HL-60 (cell line): Measurements from ENCODE around the gene RNF130.
"Not testable (repeated sequence)": the region's sequence is repeated elsewhere in the genome, so short reads cannot be mapped to it uniquely, and the experiment has no call there.

ENCODE experiments used
- DNase-seq, 2 experiments: peaks; one replicate each; pipeline ENCODE4 v3.0.0-alpha.2; 2010 to 2020; ENCODE audit warnings: low read depth in 1 of 2, low spot score in 1 of 2
- H3K27ac ChIP-seq: fragments of 250-450 bp; sonication (Bioruptor Pico); replicated peaks from 2 replicates; pipeline ENCODE4 v1.5.1; 2020; ENCODE audit warnings: mild to moderate bottlenecking, moderate library complexity
- H3K27me3 ChIP-seq: fragments of 250-450 bp; sonication (Bioruptor Pico); 2 replicates; pipeline ENCODE4 v1.5.1; 2021; ENCODE audit warnings: mild to moderate bottlenecking, moderate library complexity; ENCODE audit not compliant: insufficient read depth, poor library complexity, severe bottlenecking
- H3K4me3 ChIP-seq: replicated peaks from 2 replicates; pipeline ENCODE4 v1.5.1; 2011; ENCODE audit warnings: mild to moderate bottlenecking, control low read depth, low read length; ENCODE audit not compliant: insufficient read depth
- GABPA ChIP-seq: IDR thresholded peaks from 2 replicates; pipeline ENCODE4 v1.6.1; 2012; ENCODE audit warnings: low read depth
- POLR2AphosphoS5 ChIP-seq: IDR thresholded peaks from 2 replicates; pipeline ENCODE4 v1.6.1; 2012; ENCODE audit warnings: low read depth
- REST ChIP-seq: IDR thresholded peaks from 2 replicates; pipeline ENCODE4 v1.6.1; 2012; ENCODE audit warnings: low read depth; ENCODE audit not compliant: insufficient replicate concordance
- SPI1 ChIP-seq: IDR thresholded peaks from 2 replicates; pipeline ENCODE4 v1.6.1; 2012; ENCODE audit warnings: low read depth, mild to moderate bottlenecking, borderline replicate concordance
- TF ChIP-seq, protein P1 (sequence below): IDR thresholded peaks from one replicate; pipeline ENCODE4 v1.5.1; 2011; ENCODE audit warnings: low read length, control low read depth, inconsistent platforms; ENCODE audit not compliant: insufficient read depth

The RNF130 gene

GRCh38 chr5:180020176-180020575, 51.4 kb downstream of the RNF130 start:
- TF ChIP-seq GABPA (no peak), REST (no peak), POLR2AphosphoS5 (no peak), SPI1 (no peak)
- TF ChIP-seq, protein P1, sequence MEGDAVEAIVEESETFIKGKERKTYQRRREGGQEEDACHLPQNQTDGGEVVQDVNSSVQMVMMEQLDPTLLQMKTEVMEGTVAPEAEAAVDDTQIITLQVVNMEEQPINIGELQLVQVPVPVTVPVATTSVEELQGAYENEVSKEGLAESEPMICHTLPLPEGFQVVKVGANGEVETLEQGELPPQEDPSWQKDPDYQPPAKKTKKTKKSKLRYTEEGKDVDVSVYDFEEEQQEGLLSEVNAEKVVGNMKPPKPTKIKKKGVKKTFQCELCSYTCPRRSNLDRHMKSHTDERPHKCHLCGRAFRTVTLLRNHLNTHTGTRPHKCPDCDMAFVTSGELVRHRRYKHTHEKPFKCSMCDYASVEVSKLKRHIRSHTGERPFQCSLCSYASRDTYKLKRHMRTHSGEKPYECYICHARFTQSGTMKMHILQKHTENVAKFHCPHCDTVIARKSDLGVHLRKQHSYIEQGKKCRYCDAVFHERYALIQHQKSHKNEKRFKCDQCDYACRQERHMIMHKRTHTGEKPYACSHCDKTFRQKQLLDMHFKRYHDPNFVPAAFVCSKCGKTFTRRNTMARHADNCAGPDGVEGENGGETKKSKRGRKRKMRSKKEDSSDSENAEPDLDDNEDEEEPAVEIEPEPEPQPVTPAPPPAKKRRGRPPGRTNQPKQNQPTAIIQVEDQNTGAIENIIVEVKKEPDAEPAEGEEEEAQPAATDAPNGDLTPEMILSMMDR: no peak

DNA sequence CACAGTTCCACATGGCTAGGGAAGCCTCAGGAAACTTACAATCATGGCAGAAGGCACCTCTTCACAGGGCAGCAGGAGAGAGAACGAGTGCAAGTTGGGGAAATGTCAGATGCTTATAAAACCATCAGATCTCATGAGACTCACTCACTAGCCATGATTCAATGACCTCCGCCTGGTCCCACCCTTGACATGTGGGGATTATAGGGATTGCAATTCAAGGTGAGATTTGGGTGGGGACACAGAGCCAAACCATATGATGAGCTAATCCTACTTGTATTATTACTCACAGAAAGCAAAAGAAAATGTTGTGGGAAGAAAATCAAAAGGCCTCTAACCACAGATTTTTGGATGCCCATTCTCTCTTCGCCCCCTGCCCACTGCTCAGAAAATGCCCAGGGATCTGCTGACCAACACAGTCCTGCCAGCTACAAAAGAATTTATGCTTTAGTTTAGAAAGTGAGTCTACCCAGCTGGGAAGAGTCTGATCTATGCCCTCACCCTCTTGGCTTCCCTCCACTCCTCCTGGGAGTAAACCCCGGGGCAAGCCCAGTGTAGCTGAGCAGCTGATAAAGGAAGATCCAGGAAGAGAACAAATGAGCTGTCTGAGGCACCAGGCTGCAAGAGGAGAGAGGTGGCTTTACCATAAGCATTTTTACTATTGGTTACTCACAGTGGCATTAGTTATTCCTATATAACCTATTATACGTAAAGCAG, 53.1 kb downstream of the RNF130 start:
- Histone ChIP-seq H3K27ac (no peak overlapping the region), H3K4me3 (no peak overlapping the region), H3K27me3 (no peaks in the 10 kb centered on the region)
- TF ChIP-seq, protein P1: no peak
- no peak for TF ChIP-seq GABPA
- no peak for TF ChIP-seq REST
- no peak for TF ChIP-seq SPI1
- TF ChIP-seq POLR2AphosphoS5: no peak
- DNase-seq: no peak

More at GRCh38 chr5:180020176-180020575, 51.4 kb downstream of the RNF130 start:
- Histone ChIP-seq H3K4me3 (no peak overlapping the region), H3K27me3 (no peaks in the 10 kb centered on the region), H3K27ac (no peak overlapping the region)
- DNase-seq: no peak

GRCh38 chr5:180015523-180015922, 56.0 kb downstream of the RNF130 start:
- DNase-seq, H3K4me3 ChIP-seq, H3K27ac ChIP-seq, H3K27me3 ChIP-seq: not testable (repeated sequence)

- no peak for DNase-seq
- H3K27me3 ChIP-seq: no peaks in the 10 kb centered on the region
- TF ChIP-seq POLR2AphosphoS5: no peak
- no peak for TF ChIP-seq REST
- no peak for TF ChIP-seq SPI1
- TF ChIP-seq, protein P1: no peak
- no peak for TF ChIP-seq GABPA
- no peak overlapping the region for H3K4me3 ChIP-seq
- no peak overlapping the region for H3K27ac ChIP-seq
Observed at GRCh38 chr5:180013678-180014077, 57.9 kb downstream of the RNF130 start.
